Activated CD8-positive, alpha-beta memory T cell treated with anti-CD3 and anti-CD28 coated beads for 1 hour (primary cell): ENCODE data around the gene TECPR1.

Experiments
- DNase-seq, 2 donors: peaks; one replicate each; pipeline ENCODE4 v3.0.0-alpha.2; 2020; ENCODE audit warnings: low read depth in 1 of 2; ENCODE audit errors: extremely low read depth in 1 of 2

The TECPR1 gene

GRCh38 chr7:98248156-98248555 is 3.9 kb downstream of the TECPR1 start:
- DNase-seq = no peak

GRCh38 chr7:98244871-98245270 is 7.2 kb downstream of the TECPR1 start:
- no peak for DNase-seq

GRCh38 chr7:98242934-98243333 is 9.1 kb downstream of the TECPR1 start:
- no peak for DNase-seq

GRCh38 chr7:98242342-98242741 is 9.7 kb downstream of the TECPR1 start:
- no peak for DNase-seq

DNA sequence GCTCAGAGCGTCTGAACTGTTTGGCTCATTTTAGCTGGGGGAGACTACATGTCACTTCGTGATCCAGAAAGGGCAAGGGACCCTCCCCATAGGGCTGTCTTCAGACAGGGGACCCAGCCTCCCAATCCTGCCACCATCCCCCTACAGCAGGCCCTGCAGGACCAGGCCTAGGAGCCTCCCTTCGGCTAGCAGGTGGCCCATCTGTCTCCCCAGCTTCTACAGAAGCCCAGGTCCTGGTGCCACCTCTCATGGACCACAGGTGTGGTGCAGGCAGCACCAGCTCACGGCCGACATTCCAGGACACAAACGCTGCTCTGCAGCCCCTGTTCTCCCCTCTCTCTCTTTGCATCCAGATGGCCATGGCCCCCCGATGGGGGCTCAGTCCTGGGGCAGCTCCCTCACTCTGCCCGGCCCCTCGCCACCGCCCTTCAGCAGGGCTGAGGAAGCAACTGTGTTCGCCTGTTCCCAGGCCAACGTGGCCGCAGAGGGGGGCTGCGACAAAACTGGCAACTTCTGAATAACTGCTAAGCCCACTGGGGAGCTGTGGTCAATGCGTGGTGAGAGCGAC is 10.3 kb downstream of the TECPR1 start:
- no peak for DNase-seq

DNA sequence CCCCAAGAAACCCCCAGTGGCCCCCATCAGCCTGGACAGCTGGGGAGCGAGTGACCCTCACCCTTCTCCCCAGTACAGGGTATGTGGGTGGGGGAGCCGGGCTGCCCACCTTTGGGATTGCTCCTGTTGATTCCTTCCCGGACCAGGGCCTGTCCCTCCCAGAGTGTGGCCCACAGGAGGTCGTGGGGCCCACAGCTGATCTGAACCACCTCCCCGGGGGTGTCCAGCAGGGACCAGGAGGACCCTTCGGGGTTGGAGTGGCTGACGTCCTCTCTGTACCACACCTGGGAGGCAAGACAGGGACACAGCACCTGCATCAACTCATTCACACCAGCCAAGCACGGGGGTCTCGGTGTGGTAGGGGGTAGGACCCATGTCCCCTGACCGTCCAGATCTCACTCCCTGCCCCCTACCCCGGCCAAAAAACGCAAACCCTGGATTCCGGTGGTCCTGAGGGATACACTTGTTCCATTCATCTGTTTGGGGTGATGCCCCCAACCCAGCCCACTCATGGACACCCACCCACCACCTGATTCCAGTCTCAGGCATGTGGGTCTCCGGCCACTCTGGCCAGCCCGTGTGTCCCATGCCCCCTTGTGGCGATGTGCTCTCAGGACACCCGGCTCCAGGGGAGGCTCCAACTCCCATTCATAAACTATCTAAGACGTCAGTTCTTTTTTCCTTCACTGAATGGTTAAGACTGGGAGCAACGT is 10.9 kb downstream of the TECPR1 start:
- no peak for DNase-seq

- DNase-seq = no peak
Observed at GRCh38 chr7:98238976-98239375, 13.1 kb downstream of the TECPR1 start.

GRCh38 chr7:98238076-98238475 is 14.0 kb downstream of the TECPR1 start:
- no peak for DNase-seq

DNA sequence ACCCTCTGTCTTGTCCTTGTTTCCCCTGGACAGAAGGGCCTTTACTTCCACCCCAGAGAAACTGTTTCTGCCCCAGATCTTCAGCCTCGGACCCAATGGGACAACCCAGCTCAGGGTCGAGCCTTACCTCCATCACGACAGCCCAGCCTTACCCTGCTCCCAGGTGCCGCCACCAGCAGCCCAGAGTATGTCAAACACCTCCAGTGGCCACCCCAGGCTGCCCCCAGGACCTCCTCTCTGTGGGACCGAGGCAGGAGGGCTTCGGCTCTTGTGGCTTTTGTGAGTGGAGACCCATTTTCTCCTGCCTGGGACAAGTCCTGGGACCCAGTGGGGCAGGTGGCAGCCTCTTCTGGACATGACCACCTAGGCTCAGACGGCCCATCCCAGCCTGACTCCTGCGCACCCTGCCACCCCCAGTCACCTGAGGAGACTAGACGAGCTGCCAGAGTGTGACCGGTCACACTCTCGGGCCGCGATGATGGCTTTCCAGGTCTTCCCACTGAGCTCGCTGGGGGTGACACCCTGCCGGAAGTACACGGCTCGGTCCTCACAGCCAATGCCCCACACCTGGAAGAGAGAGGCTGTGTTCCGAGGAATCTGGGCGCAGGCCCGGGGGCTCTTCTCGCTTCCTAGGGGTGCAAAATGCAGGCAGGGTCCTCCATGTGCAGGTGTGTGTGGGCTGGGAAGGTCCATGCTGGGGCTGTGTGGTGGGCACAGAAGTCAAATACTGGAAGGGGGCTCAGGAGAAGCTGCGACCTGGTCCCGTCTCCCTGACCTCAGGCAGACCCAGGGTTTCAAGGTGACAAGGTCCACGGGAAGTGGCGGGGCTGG is 15.5 kb downstream of the TECPR1 start:
- no peak for DNase-seq

DNA sequence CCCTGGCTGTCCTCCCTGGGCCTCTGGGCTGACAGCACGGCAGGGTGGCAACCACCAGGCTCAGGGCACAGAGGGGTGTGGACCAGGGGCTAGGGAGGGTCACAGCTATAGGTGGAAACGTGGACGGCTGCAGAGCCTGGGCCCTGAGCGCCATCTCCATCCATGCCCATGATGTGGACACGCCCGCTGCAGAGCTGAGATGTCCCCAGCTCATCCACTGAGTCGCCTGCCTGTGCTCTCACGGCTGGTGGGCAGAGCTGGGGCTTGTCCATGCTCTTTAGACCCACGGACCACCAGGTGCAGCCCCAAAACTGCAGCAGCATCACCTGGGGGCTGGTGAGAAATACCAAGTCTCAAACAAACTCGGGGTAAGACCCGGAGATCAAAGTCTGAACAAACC is 16.1 kb downstream of the TECPR1 start:
- DNase-seq = no peak

DNA sequence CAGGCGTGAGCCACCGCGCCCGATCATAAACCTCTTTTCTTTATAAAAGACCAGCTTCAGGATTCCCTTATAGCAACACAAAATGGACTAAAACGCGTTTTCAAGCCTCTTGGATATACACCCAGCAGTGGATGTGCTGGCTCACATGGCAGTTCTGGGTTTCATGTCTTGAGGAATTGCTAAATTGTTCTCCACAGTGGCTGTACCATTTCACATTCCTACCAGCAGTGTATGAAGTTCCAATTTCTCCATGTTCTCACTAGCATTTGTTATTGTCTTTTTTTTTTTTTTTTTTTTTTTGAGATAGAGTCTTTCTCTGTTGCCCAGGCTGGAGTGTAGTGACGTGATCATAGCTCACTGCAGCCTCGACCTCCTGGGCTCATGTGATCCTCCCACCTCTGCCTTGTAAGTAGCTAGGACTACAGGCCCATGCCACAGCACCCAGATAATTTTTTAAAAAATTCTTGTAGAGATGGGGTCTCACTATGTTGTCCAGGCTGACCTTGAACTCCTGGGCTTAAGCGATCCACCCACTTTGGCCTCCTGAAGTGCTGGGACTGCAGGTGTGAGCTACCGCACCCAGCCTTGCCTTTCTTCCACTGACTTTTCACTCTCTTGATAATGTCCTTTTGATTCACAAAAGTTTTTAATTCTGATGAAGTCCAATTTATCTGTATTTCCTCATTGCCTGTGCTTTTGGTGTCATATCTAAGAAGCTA is 17.4 kb downstream of the TECPR1 start:
- no peak for DNase-seq

GRCh38 chr7:98233219-98234070 is 18.6 kb downstream of the TECPR1 start:
- no peak for DNase-seq

GRCh38 chr7:98232799-98233198 is 19.2 kb downstream of the TECPR1 start:
- no peak for DNase-seq

DNA sequence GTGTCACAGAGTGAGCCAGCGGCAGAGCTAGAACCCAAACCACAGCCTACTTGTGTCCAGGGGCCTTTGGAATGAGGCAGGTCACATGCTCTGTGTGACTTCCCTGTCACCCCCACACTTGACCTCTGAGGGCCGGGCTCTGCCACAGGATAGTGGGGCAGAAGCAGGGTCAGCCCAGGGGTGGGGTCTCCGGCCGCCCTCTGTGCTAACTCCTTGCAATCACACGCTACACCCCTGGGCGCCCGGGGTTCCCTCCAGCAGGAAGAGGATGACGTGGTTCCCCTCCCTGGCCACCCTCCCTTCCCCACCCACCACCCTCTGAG is 19.8 kb downstream of the TECPR1 start:
- no peak for DNase-seq

DNA sequence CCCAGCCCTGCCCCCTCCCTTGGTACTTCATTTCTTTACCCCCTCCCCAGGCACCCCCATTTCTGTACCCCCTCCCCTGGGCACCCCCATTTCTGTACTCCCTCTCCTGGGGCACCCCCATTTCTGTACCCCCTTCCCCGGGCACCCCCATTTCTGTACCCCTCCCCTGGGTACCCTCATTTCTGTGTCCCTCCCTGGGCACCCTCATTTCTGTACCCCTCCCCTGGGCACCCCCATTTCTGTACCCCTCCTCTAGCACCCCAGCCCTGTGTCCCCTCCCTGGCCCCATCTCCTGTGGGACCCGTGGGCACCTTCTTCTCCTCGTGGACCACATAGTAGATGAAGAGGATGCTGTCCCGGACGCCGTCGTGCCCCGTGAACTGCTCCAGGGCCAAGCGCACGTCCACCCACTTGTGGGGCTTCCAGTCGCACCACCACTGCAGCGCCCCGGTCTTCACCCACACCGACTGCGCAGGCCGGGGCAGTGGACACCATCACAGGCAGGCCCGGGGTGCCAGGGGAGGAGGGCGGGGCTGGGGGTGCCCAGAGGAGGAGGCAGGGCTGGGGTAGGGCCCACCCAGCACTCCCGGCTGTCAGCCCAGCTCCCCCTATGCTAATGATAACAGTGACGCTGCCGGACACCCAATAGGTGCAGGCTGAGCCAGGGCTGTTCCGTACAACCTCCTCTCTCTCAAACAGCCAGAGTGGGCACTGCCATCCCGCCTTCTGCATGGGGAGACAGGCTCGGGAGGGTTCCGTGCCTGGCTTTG is 20.4 kb downstream of the TECPR1 start:
- no peak for DNase-seq

GRCh38 chr7:98230746-98231471 is 21.1 kb downstream of the TECPR1 start:
- DNase-seq = no peak

DNA sequence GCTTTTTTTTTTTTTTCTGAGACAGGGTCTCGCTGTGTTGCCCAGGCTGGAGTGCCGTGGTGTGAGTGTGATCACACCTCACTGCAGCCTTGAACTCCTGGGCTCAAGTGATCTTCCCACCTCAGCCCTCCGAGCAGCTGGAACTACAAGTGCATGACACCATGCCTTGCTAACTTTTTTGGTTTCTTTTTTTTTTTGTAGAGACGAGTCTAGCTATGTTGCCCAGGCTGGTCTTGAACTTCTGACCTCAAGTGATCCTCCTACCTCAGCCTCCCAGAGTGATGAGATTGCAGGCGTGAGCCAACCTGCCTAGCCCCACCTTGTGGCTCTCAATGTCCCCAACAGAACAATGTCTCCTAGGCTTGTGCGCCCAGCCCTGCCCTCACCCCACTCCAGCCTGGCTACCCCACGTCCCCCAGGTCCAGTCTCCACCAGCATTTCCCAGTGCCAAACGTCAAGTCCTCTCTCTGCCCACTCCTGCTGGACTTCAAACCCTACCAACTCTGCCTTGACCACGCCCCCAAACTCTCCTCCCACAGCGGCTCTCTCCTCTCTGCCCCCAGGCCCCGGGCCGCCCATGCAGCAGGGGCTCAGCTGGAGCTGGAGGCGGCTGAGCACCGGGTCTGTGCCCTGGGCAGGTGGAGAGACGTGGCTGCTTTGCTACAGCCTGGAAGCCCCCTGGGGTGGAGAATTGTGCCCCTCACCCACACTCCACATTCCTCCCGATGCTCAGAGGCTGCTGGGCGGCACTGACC is 21.9 kb downstream of the TECPR1 start:
- DNase-seq = no peak

DNA sequence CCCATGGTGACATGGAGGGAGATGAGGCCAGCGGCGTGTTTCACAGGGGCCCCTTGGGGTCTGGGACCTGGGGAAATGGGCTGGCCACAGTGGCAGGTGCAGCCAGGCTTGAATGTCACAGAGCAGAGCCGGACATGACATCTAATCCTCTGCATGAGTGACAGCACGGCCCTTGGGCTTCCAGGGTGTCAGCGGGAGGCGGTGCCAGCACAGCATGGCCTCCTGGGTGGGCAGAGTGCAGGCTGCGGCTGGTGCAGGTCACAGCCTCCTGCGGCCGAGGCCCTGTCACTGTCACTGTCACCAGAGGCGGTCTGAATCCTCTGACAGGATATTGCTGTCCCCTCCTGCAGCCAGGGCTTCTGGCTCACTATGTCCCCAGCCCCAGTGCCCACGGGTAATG is 22.6 kb downstream of the TECPR1 start:
- no peak for DNase-seq

- no peak for DNase-seq
Observed at GRCh38 chr7:98228801-98229200, 23.2 kb downstream of the TECPR1 start.
